Naive thymus-derived CD4-positive, alpha-beta T cell (primary cell): ENCODE results near the gene DBNDD2. TPM values are rescaled to one million over a fixed set of nuclear protein-coding genes. Genes with fewer than 3 reads are reported as not detected.

Experiments used
- ATAC-seq: fragments of 150-1000 bp; cut with Tn5 transposase; 2 replicates; pipeline ENCODE4 v1.10.0; 2021; ENCODE audit warnings: mild to moderate bottlenecking, moderate library complexity
- CTCF ChIA-PET: fragments of 350-600 bp; sonication (Branson Sonifier 250); formaldehyde crosslinking; loops from one replicate; lab custom pipeline; 2021; ENCODE audit warnings: antibody characterized with exemption; lab: Charles Lee
- POLR2A ChIA-PET: fragments of 350-600 bp; sonication (Branson Sonifier 250); formaldehyde crosslinking; loops from one replicate; lab custom pipeline; 2021; ENCODE audit warnings: antibody characterized with exemption, inconsistent platforms; lab: Charles Lee
- DNase-seq, 9 donors: peaks; one replicate each; pipeline versions ENCODE4 v3.0.0 to v3.0.0-alpha.2; 2020 to 2022; ENCODE audit warnings: mixed read lengths in 1 of 9
- H3K27ac ChIP-seq: one replicate; pipeline ENCODE4 v1.7.0; 2013; ENCODE audit warnings: mild to moderate bottlenecking, low read depth, low read length, moderate library complexity
- H3K27me3 ChIP-seq, 2 donors: one replicate each; pipeline ENCODE4 v1.7.0; 2013; ENCODE audit warnings: low read length in 2 of 2, mild to moderate bottlenecking in 2 of 2, moderate library complexity in 2 of 2; ENCODE audit not compliant: control insufficient read depth in 2 of 2, insufficient read depth in 2 of 2
- H3K36me3 ChIP-seq, 3 experiments: 1 replicate in 2 of 3; 2 replicates in 1 of 3; pipeline ENCODE4 v1.7.0; 2013; ENCODE audit warnings: low read length in 3 of 3, mild to moderate bottlenecking in 3 of 3, moderate library complexity in 1 of 3; ENCODE audit not compliant: insufficient read depth in 3 of 3, control insufficient read depth in 2 of 3
- H3K4me1 ChIP-seq, 2 donors: one replicate each; pipeline ENCODE4 v1.7.0; 2013; ENCODE audit warnings: low read length in 2 of 2, mild to moderate bottlenecking in 2 of 2, moderate library complexity in 1 of 2; ENCODE audit not compliant: control insufficient read depth in 2 of 2, insufficient read depth in 2 of 2
- H3K4me3 ChIP-seq: 2 replicates; pipeline ENCODE4 v1.7.0; 2013; ENCODE audit warnings: mild to moderate bottlenecking, low read length
- H3K9me3 ChIP-seq, 3 experiments: 1 replicate in 2 of 3; 2 replicates in 1 of 3; pipeline ENCODE4 v1.7.0; 2013; ENCODE audit warnings: low read length in 3 of 3; ENCODE audit not compliant: control insufficient read depth in 2 of 3
- H3K27ac Mint-ChIP-seq, 9 donors: one replicate each; pipeline ENCODE4 v1.8.0; 2020 to 2022; ENCODE audit warnings: mixed read lengths in 9 of 9, mild to moderate bottlenecking in 8 of 9, moderate library complexity in 5 of 9, inconsistent platforms in 2 of 9
- H3K27me3 Mint-ChIP-seq, 5 donors: one replicate each; pipeline ENCODE4 v1.8.0; 2021 to 2022; ENCODE audit warnings: mixed read lengths in 5 of 5, mild to moderate bottlenecking in 1 of 5
- H3K36me3 Mint-ChIP-seq, 5 donors: one replicate each; pipeline ENCODE4 v1.8.0; 2020 to 2022; ENCODE audit warnings: mixed read lengths in 5 of 5, mild to moderate bottlenecking in 3 of 5, inconsistent platforms in 1 of 5
- H3K4me1 Mint-ChIP-seq, 7 donors: one replicate each; pipeline ENCODE4 v1.8.0; 2020 to 2022; ENCODE audit warnings: mixed read lengths in 7 of 7, mild to moderate bottlenecking in 3 of 7, inconsistent platforms in 1 of 7
- H3K4me3 Mint-ChIP-seq, 10 donors: one replicate each; pipeline ENCODE4 v1.8.0; 2020 to 2022; ENCODE audit warnings: mild to moderate bottlenecking in 10 of 10, mixed read lengths in 10 of 10, moderate library complexity in 6 of 10, inconsistent platforms in 2 of 10
- H3K9me3 Mint-ChIP-seq, 11 donors: one replicate each; pipeline ENCODE4 v1.8.0; 2020 to 2022; ENCODE audit warnings: mixed read lengths in 11 of 11, mild to moderate bottlenecking in 4 of 11, inconsistent platforms in 1 of 11, moderate library complexity in 1 of 11
- intact Hi-C, 2 donors: fragments of 100-400 bp; cut with micrococcal nuclease; formaldehyde crosslinking; loops; one replicate each; pipeline ENCODE4 v1.15.1; 2023
- polyA plus RNA-seq, 2 donors: library from polyadenylated mRNA; unstranded; fragments of 300-500 nt; fragmentation: Illumina TruSeq; gene quantifications; one replicate each; pipeline ENCODE4 v1.2.3, GENCODE V29; 2021
- total RNA-seq, 6 experiments: library from RNA in 5 of 6; stranded (reverse) in 5 of 6; gene quantifications; 1 replicate in 5 of 6; 2 replicates in 1 of 6; pipeline ENCODE4 v1.2.3 and lab custom pipeline; 2021 to 2026

DBNDD2 gene
- total and polyA plus RNA-seq, 7 experiments from 2014 or later, result 12.2 to 22.9 (median 16.3) TPM

DNA sequence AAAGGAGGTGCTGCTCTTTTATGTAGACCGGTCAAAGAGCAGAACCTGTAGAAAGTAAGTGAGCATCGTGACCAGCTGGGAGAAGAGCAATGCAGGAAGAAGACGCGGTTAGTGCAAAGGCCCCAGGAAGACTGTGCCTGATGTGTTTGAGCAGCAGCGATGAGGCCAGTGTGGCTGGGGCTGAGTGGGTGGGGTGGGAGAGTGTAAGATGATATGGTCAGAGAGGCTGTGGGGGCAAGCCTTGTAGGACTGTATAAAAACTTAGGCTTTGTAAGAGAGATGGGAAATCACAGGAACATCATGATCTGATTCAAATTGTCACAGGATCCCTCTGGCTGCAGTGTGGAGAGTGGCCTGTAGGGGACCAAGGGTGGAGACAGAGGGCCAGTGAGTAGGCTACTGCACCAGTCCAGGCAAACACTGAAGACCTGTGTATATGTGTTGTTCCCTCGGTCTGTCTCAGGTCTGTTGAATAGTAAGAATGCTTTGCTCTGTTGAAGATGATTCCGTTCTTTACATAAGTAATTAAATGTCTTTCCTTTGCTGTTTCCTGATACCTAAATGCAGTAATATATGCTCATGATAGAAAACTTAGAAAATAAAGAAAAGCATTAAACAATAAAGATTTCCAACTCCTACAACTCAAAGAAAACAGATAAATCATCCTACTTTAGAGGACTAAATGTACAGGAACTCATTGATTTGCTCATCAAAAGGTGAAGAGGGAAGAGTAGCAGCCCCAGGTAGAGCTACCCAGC lies 37.9 kb downstream of the DBNDD2 start:
- H3K4me1 ChIP-seq, result peaks cover 9 to 14% of the 10 kb centered on the region in 2 donors
- ATAC-seq (peak; percentile 67), DNase-seq (peak in 1 of 9 donors; percentile 45)
- Mint-ChIP-seq H3K27ac (no peak overlapping the region), H3K27me3 (peaks cover 0 to 37% (median 6%) of the 10 kb centered on the region in 5 donors), H3K9me3 (no peaks in the 10 kb centered on the region), H3K4me3 (no peak overlapping the region), H3K36me3 (peaks cover 0 to 16% (median 4%) of the 10 kb centered on the region in 5 donors), H3K4me1 (peaks cover 13 to 37% (median 27%) of the 10 kb centered on the region in 7 donors)
- H3K27me3 ChIP-seq, result peaks cover 0 to 6% of the 10 kb centered on the region in 2 donors
- no peak overlapping the region for H3K4me3 ChIP-seq
- POLR2A ChIA-PET, result no interaction called here
- no peaks in the 10 kb centered on the region for H3K36me3 ChIP-seq
- intact Hi-C loops, result no loop called here
- CTCF ChIA-PET, result interaction anchor here (0.5 to 0.7 kb wide), 2 partner anchors 356 to 545 kb away, joined by 4 to 6 read pairs; no protein-coding TSS in a partner anchor
- no peaks in the 10 kb centered on the region for H3K9me3 ChIP-seq
- H3K27ac ChIP-seq, result no peak overlapping the region

- Mint-ChIP-seq H3K27ac (no peak overlapping the region), H3K4me3 (no peak overlapping the region), H3K27me3 (peaks cover 0 to 37% (median 6%) of the 10 kb centered on the region in 5 donors), H3K4me1 (peaks cover 13 to 33% (median 27%) of the 10 kb centered on the region in 7 donors), H3K9me3 (no peaks in the 10 kb centered on the region), H3K36me3 (peaks cover 0 to 19% (median 4%) of the 10 kb centered on the region in 5 donors)
- peaks cover 9 to 14% of the 10 kb centered on the region in 2 donors for H3K4me1 ChIP-seq
- DNase-seq, result no peak
- H3K36me3 ChIP-seq, result no peaks in the 10 kb centered on the region
- peaks cover 0 to 6% of the 10 kb centered on the region in 2 donors for H3K27me3 ChIP-seq
- no peak overlapping the region for H3K4me3 ChIP-seq
- no peak for ATAC-seq
- intact Hi-C loops, result no loop called here
- H3K27ac ChIP-seq, result no peak overlapping the region
- CTCF ChIA-PET, result interaction anchor here (0.6 to 2.4 kb wide), 2 partner anchors 32 to 75 kb away, joined by 3 to 13 read pairs; partner anchors contain the start of gene PIGT
- no peaks in the 10 kb centered on the region for H3K9me3 ChIP-seq
- POLR2A ChIA-PET, result no interaction called here
Measured at GRCh38 chr20:45448270-45448669, 40.2 kb downstream of the DBNDD2 start.

GRCh38 chr20:45449528-45449927 lies 41.4 kb downstream of the DBNDD2 start:
- Histone ChIP-seq H3K4me1 (peaks cover 0 to 3% of the 10 kb centered on the region in 2 donors), H3K9me3 (no peaks in the 10 kb centered on the region), H3K27ac (no peak overlapping the region), H3K36me3 (no peaks in the 10 kb centered on the region), H3K27me3 (peaks cover 0 to 6% of the 10 kb centered on the region in 2 donors), H3K4me3 (no peak overlapping the region)
- Mint-ChIP-seq H3K4me1 (peaks cover 3 to 22% (median 16%) of the 10 kb centered on the region in 7 donors), H3K27me3 (peaks cover 0 to 35% (median 6%) of the 10 kb centered on the region in 5 donors), H3K27ac (no peak overlapping the region), H3K4me3 (no peak overlapping the region), H3K9me3 (no peaks in the 10 kb centered on the region), H3K36me3 (peaks cover 0 to 26% (median 9%) of the 10 kb centered on the region in 5 donors)
- no peak for DNase-seq
- ChIA-PET POLR2A (interaction anchor here (1.8 kb wide), 1 partner anchor 86 kb away, joined by 8 read pairs; the partner anchor contains the start of gene SYS1), CTCF (interaction anchor here (0.5 to 4.1 kb wide), 11 partner anchors 9 to 421 kb away, joined by 3 to 25 read pairs (median 6); partner anchors contain the start of gene SYS1)
- intact Hi-C loops, result loop anchor here in 1 of 2 donors (1.0 kb wide), 1 partner anchor 86 kb away; the partner anchor contains the start of gene SYS1
- ATAC-seq, result no peak

DNA sequence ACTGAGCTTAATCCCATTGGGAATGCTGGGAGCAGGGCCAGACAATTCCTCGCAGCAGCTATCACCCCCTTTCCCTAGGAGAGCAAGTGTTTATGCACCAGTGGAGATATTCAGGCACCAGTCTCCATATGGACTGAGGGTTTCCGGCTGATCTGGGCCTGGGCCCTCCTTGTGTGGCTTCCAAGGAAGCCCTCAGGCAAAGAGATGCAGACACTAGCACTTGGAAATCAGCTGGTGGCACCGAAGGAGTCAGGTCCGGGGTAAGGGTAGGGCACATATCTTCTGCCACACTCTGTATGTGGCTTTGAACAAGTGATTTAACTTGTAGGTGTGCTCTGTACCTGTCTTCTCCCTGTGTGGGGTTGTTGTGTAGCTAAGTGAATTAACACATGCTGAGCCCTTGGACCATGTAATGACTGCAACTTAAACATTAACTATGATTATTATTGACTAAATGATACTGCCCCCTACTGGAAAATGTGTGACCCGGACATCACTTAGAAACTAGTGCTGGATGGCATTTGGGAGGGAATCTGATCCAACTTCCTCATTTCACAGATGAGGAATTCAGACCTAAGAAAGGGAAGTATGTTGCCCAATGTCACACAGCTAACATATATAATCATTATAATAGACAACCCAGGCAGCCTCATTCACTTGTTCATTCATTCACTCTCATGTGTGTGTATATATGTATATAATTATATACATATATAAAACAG lies 42.2 kb downstream of the DBNDD2 start:
- Histone ChIP-seq H3K9me3 (no peaks in the 10 kb centered on the region), H3K27me3 (peaks cover 0 to 6% of the 10 kb centered on the region in 2 donors), H3K4me1 (no peaks in the 10 kb centered on the region), H3K4me3 (no peak overlapping the region), H3K36me3 (no peaks in the 10 kb centered on the region), H3K27ac (no peak overlapping the region)
- Mint-ChIP-seq H3K9me3 (no peaks in the 10 kb centered on the region), H3K36me3 (peaks cover 0 to 26% (median 9%) of the 10 kb centered on the region in 5 donors), H3K27ac (no peak overlapping the region), H3K4me1 (peaks cover 0 to 19% (median 8%) of the 10 kb centered on the region in 7 donors), H3K4me3 (no peak overlapping the region), H3K27me3 (peaks cover 0 to 31% (median 3%) of the 10 kb centered on the region in 5 donors)
- ChIA-PET CTCF (interaction anchor here (0.5 to 4.1 kb wide), 14 partner anchors 9 to 422 kb away, joined by 3 to 25 read pairs (median 5); partner anchors contain the start of gene SYS1), POLR2A (interaction anchor here (0.5 to 1.8 kb wide), 3 partner anchors 77 to 511 kb away, joined by 3 to 8 read pairs (median 6); partner anchors contain the start of gene SYS1)
- peak in 6 of 9 donors; percentile 19 to 51 (median 38) for DNase-seq
- peak; percentile 76 for ATAC-seq
- intact Hi-C loops, result loop anchor here (1.0 kb wide), 2 partner anchors 87 to 131 kb away; partner anchors contain the start of gene SYS1 (in 1 of the 2)

DNA sequence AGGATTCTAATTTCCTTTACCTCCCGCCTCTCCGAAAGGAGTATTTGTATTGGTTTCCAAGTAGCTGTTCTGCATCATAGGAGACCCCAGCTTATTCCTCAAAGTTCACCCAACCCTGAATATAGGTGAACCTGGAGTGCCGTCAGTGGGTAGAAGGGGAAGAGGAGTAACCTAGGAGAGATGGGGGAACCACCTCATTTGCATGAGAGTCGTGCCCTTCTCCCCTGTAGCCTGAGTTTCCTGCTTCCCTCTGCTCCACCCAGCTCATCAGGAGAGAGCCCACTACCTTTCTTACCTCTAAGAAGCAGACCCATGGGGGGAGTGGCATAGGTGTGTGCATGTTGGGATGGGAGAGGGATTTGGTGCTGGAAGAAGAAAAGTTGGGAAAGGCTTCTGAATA lies 44.1 kb downstream of the DBNDD2 start:
- H3K4me1 Mint-ChIP-seq, result peaks cover 0 to 10% (median 0%) of the 10 kb centered on the region in 7 donors
- DNase-seq (no peak), ATAC-seq (no peak)
- Histone ChIP-seq H3K36me3 (no peaks in the 10 kb centered on the region), H3K4me1 (no peaks in the 10 kb centered on the region), H3K27me3 (peaks cover 0 to 6% of the 10 kb centered on the region in 2 donors), H3K27ac (no peak overlapping the region), H3K9me3 (no peaks in the 10 kb centered on the region), H3K4me3 (no peak overlapping the region)
- no peaks in the 10 kb centered on the region for H3K9me3 Mint-ChIP-seq
- intact Hi-C loops, result no loop called here
- H3K27ac Mint-ChIP-seq, result no peak overlapping the region
- ChIA-PET POLR2A (interaction anchor here (1.2 to 1.3 kb wide), 2 partner anchors 78 to 92 kb away, joined by 3 to 4 read pairs; no protein-coding TSS in a partner anchor), CTCF (interaction anchor here (0.7 to 4.1 kb wide), 6 partner anchors 16 to 769 kb away, joined by 3 to 25 read pairs (median 8); partner anchors contain the start of gene SYS1)
- no peak overlapping the region for H3K4me3 Mint-ChIP-seq
- H3K27me3 Mint-ChIP-seq, result peaks cover 0 to 13% (median 0%) of the 10 kb centered on the region in 5 donors
- H3K36me3 Mint-ChIP-seq, result peaks cover 0 to 32% (median 17%) of the 10 kb centered on the region in 5 donors
